Stimulated activated CD8-positive, alpha-beta memory T cell treated with anti-CD3 and anti-CD28 coated beads, Interleukin-15, amount 100 ng/mL, for 4 hours (primary cell): ENCODE data around the gene RNF113B.

Experiments
- DNase-seq, 2 donors: peaks; one replicate each; pipeline ENCODE4 v3.0.0-alpha.2; 2020; ENCODE audit warnings: low read depth in 2 of 2

Gene RNF113B

DNA sequence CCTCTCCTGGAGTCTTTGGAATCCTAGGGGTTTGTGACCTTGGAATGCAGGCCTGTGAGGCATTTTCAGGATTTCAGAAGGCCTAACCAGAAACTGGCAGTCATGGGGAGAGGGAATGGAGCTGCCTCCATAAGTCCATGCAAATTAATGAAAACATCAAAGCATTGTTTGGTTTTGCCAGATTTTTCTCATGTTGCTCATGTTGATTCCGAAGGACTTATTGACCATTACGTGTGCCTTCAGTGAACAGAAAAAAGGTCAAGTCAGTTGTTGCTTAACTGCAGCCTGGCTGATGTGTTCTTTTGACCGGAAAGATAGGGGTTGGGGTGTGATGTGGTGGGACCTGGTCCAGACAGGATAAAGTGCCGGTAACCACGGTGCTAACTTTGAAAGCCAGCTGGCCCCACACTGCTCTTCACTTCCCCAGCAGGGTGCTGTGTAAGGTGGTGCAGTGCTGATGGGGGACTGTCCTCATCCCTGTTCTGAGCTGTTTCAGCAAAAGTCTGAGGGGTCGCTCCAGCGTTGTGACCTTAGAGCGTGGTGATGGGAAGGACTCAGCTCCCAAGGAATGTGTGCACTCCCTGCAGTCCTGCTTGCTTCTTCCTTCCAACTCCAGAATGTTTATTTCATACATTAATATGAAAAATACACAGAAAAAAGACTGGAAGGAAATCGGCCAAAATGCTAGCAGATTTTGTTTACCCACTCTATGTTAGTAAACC is 3.5 kb downstream of the RNF113B start:
- DNase-seq: no peak

- DNase-seq: no peak
These were observed 4.3 kb downstream of the RNF113B start for GRCh38 chr13:98172590-98173422.

DNA sequence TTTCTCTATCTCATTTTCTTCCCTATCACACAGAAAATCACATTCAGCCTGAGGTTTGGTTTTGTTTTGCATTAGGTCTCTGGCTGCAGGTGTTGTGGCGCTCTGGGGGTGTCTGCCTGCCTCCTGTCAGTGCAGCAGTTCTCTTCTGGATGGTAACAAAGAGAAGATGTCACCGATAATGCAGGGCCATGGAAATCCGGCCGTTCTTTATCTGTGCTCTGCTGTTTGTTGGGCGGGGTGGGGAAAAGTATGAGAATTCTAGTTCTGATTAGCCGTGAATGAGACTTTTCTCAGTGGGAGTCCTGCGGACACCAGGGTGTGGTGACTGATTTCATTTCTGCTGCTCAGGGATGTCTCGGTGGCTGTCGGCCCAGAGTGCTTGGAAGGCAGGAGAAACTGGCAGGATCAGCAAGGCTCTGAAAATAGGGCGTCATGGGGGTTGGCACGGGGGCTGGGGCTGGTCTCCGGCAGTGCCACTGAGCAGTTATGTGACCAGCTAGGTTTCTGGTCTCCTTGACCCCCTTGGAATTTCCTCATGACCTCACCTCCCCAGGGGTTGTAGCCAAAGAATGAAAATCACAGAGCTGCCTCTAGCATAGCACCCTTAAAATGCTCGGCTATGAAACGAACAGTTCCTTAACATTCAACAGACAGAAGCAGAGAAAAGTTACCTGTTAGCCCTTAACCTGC is 5.0 kb downstream of the RNF113B start:
- no peak for DNase-seq

DNA sequence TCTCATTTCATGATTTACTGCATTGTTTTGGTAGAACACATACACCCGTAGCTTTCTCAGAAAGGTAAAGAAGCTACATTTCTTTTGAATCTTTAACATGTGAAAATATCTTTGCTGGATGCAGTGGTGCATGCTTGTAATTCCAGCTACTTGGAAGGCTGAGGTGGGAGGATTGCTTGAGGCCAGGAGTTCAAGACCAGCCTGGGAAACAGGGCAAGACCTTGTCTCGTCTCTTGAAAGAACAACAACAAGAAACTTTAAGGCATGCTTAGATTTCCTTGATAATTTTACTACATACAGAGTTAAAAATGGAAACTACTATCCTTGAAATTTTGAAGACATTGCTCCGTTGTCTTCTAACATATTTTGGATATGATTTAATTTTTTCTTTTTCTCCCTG is 7.7 kb downstream of the RNF113B start:
- DNase-seq: no peak

DNA sequence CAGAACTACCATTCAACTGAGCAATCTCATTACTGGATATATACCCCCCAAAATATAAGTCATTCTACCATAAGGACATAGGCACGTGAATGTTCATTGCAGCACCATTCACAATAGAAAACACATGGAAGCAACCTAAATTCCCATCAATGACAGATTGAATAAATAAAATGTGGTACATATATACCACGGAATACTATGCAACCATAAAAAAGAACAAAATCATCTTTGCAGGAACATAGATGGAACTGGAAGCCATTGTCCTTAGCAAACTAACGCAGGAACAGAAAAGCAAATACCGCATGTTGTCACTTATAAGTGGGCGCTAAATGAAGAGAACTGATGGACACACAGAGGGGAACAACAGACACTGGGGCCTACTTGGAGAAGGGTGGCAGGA is 14.1 kb downstream of the RNF113B start:
- no peak for DNase-seq

DNA sequence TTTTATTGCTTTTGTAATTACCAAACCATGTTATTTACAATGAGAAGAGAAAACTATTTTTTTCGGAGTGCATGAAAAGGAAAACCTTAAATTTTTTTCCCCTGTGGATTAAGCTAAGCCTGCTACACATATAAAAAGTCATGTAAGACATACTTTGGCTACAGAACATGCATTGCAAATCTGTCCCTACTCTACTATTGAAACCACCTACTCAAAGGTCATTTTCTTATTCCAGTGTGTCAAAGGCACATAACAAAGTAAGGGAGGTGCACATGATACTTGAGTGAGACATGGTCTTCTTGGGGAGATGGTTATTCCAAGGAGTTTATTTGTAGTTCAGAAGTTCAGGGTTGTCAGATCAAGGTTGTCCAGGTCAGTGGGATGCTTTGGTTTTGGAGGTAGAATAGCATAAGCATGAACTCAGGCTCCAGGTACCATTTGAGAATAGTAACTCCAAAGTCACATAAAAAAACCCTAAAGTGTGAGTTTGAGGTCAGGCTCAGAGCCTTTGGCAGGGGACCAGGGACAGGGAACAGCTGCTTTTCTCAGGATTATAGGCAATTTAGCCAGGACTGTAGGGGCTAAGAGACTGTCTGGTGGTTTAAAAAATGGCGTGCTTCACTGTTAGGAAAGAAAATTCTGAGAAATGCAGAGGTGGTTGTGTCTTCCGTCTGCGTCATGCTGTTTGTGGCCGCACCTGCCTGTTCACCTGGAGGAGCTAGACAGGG is 18.7 kb downstream of the RNF113B start:
- no peak for DNase-seq

DNA sequence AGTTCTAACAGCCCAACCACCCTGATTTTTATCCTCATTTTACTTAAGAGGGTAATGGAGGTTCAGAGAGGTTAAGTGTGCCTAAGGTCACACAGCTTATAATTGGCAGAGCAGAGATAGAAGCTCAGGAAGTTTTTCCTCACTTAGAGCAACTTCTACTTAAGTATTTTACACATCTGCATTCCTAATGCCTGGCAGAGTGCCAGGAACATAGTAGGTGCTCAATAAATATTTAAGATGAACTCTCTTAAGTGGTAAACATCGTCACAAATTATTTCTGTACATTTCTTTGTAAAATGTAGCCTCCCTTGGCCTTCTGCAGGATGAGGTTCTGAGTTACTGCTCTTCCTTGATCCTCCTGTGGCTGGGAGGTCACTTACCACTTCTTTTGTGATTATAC is 19.5 kb downstream of the RNF113B start:
- DNase-seq: no peak

GRCh38 chr13:98157188-98157587 is 19.9 kb downstream of the RNF113B start:
- no peak for DNase-seq

- no peak for DNase-seq
These were observed 20.8 kb downstream of the RNF113B start for GRCh38 chr13:98156259-98156658.

DNA sequence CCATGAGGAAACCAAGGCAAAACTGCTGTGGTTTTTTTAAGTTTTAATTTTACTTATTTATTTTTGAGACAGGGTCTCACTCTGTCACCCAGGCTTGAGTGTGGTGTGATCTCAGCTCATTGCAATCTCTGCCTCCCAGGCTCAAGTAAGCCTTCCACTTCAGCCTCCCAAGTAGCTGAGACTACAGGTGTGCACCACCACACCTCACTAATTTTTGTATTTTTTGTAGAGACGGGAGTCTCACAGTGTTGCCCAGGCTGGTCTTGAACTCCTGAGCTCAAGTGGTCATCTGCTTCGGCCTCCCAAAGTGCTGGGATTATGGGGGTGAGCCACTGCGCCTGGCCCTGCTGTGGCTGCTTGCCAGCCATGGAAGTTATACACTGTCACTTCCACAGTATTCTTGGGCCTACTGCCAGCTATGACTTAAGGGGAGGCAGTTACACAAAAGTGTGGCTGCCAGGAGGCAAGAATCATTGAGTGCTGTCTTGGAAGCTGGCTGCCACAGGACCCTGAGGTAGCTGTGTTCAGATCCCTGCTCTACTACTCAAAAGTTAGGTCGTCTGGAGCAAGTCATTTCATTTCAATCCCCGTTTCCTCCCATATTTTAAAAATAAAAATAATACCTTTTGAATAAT is 21.5 kb downstream of the RNF113B start:
- no peak for DNase-seq

GRCh38 chr13:98150832-98151479 is 26.1 kb downstream of the RNF113B start:
- no peak for DNase-seq

DNA sequence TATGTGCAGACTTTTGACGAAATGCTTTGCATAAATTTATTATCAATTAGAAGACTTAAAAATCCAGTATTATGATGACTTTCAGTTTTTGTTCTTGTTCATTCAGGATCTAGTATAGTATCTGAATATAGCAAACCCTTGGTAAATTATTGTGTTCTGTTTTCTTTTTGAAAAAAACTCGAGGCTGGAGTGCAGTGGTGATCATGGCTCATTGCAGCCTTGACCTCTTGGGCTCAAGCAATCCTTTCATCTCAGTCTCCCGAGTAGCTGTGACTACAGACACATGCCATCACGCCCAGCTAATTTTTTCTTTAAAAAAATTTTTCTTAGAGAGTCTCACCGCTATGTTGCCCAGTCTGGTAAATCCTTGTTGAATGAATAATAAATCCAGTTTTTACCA is 29.5 kb downstream of the RNF113B start:
- DNase-seq: no peak

GRCh38 chr13:98144801-98145350 is 32.2 kb downstream of the RNF113B start:
- no peak for DNase-seq

- no peak for DNase-seq
These were observed 32.9 kb downstream of the RNF113B start for GRCh38 chr13:98144027-98144741.

DNA sequence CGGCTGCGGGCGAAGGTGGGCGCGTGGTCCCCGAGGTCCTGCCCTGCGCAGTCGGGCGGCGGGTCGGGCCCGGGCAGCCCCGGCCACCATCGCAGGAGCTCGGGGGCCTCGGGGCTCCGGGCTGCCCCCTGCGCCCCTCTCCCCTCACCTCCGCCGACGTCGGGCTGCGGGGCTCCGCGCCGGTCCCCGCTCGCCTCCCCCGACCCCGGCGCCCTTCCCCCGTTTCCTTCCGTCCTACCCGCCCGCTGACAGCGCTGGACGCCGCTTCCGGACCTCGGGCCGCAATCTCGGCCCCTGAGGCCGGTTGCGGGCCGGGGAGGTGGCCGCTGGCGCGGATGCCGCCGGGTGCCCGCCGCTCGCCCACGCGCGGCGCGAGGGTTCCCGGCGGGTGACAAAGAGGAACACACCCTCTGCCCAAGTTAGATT is 33.5 kb downstream of the RNF113B start:
- DNase-seq: no peak

- no peak for DNase-seq
These were observed 33.9 kb downstream of the RNF113B start for GRCh38 chr13:98143157-98143553.

GRCh38 chr13:98142380-98143156 is 34.5 kb downstream of the RNF113B start, which contains the start of gene FARP1:
TSS of gene FARP1 (plus strand) at chr13:98143094. CDS start at chr13:98213243, 70,149 bp downstream.
- DNase-seq: no peak

GRCh38 chr13:98141509-98142379 is 35.3 kb downstream of the RNF113B start:
- DNase-seq: no peak
